Measurements from ENCODE around the gene BARHL2.

The BARHL2 gene

DNA sequence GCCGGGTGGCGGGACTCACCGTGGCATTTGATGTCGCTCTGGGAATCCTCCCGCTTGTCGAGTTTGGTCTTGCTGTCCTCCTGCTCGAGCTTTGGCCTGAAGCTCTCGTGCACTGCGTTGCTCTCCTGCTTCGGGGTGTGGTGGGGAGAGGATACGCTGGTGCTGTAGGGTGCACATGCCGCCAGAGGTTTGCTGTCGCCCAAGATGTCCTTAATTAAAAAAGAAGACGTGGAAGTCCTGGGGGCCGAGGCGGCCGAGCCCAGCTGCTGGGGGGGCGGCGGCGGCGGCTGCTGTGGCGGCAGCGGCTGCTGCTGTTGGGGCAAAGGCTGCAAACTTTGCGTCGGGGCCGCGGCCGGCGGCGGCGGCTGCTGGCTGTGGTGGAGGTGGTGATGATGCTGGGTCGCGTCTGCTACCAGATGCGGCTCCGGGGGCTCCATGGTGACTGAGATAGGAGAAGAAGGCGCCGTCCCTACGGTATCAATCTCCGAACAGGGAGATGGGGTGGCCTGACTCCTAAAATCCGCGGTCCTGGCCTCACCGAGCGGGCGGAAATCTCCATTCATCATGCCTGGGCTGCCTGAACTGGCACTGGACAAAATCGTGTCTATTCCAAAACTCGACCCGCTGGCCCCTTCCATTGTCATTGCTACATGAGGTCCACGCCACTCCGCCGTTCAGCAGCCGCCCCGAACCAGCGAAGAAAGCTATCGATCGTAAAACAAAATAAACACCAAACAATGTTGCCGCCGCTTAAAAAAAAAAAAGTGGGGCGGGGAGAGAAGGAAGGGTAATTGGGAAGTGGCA is at the start of gene BARHL2:
TSS of gene BARHL2 (minus strand) at position 751 of the 804 bp plus-strand sequence. CDS start at position 644, 107 bp downstream.
- in situ Hi-C loops (cut with HindIII; ENCODE audit: low sequenced_read_pairs) = no loop called here
- TF ChIP-seq, protein P1, sequence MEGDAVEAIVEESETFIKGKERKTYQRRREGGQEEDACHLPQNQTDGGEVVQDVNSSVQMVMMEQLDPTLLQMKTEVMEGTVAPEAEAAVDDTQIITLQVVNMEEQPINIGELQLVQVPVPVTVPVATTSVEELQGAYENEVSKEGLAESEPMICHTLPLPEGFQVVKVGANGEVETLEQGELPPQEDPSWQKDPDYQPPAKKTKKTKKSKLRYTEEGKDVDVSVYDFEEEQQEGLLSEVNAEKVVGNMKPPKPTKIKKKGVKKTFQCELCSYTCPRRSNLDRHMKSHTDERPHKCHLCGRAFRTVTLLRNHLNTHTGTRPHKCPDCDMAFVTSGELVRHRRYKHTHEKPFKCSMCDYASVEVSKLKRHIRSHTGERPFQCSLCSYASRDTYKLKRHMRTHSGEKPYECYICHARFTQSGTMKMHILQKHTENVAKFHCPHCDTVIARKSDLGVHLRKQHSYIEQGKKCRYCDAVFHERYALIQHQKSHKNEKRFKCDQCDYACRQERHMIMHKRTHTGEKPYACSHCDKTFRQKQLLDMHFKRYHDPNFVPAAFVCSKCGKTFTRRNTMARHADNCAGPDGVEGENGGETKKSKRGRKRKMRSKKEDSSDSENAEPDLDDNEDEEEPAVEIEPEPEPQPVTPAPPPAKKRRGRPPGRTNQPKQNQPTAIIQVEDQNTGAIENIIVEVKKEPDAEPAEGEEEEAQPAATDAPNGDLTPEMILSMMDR (IDR thresholded peaks at IDR 0.05; ENCODE audit: low read depth, low read length, missing control alignments) = no peak
- no peak for DNase-seq (ENCODE audit: low read depth)
- peak within 1 kb of the TSS; percentile 28 for H3K4me3 ChIP-seq (ENCODE audit: low read depth, low read length)

DNA sequence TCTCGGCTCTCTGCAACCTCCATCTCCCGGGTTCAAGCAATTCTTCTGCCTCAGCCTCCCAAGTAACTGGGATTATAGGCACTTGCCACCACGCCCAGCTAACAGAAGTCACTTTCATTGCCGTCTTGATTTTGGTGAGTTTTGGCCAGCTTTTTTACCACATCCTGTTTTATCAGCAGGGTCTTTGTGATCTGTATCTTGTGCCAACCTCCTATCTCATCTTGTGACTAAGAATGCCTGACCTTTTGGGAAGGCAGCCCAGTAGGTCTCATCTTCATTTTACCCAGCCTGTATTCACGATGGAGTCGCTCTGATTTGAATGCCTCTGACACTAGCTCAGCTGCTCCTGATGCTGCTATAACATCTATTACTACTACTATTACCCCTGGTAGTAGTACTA is 46.8 kb upstream of the BARHL2 start:
- in situ Hi-C loops (cut with HindIII; ENCODE audit: low sequenced_read_pairs) = no loop called here
- TF ChIP-seq, protein P1 (IDR thresholded peaks at IDR 0.05; ENCODE audit: low read depth, low read length, missing control alignments) = no peak
- H3K4me3 ChIP-seq (ENCODE audit: low read depth, low read length) = no peak overlapping the region
- no peak for DNase-seq (ENCODE audit: low read depth)

GRCh38 chr1:90763506-90763905 is 46.4 kb upstream of the BARHL2 start:
- no peak for DNase-seq (ENCODE audit: low read depth)
- H3K4me3 ChIP-seq (ENCODE audit: low read depth, low read length) = no peak overlapping the region
- TF ChIP-seq, protein P1 (IDR thresholded peaks at IDR 0.05; ENCODE audit: low read depth, low read length, missing control alignments) = no peak
- in situ Hi-C loops (cut with HindIII; ENCODE audit: low sequenced_read_pairs) = no loop called here

DNA sequence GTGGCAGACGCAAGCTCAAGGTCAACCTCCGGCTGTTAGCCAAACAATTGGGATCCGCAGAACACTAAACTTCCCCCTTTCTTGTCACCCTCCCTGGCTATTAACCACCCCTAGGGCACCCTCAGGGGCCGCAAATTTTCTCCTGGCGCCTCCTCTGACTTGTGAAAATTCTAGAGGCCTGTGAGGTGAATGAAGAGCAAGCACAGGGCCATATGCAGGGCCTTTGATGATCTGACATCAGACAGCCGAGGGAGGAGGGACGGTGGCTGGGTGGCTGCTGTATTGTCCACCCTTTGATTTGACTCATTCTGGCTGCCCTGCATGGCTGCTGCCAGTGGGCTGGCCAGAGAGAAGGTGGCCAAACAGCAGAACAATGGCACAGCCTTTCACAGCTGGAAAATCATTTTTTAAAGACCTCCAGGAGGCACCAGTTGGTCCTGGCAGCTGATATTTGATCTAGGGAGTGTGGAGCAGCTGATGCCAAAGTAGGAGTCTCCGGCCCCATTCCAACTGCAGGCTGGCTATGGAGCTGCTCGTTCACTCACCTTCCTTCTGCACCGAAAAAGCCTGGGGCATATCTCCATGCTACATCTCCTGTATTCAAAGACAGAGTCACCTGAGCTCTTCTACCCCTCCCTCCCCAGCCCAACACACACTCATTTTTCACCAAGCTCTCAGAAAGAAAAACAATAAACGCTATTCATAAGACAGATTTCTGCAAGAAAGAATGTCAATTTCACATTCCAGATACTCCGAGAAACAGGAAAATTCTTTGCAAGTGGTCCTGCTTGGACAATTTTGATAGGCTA is 44.9 kb upstream of the BARHL2 start:
- DNase-seq (ENCODE audit: low read depth) = no peak
- H3K4me3 ChIP-seq (ENCODE audit: low read depth, low read length) = no peak overlapping the region
- TF ChIP-seq, protein P1 (IDR thresholded peaks at IDR 0.05; ENCODE audit: low read depth, low read length, missing control alignments) = no peak
- in situ Hi-C loops (cut with HindIII; ENCODE audit: low sequenced_read_pairs) = no loop called here

GRCh38 chr1:90761156-90761555 is 44.1 kb upstream of the BARHL2 start:
- TF ChIP-seq, protein P1 (IDR thresholded peaks at IDR 0.05; ENCODE audit: low read depth, low read length, missing control alignments) = no peak
- H3K4me3 ChIP-seq (ENCODE audit: low read depth, low read length) = no peak overlapping the region
- in situ Hi-C loops (cut with HindIII; ENCODE audit: low sequenced_read_pairs) = no loop called here
- DNase-seq (ENCODE audit: low read depth) = no peak

GRCh38 chr1:90753556-90753955 is 36.5 kb upstream of the BARHL2 start:
- in situ Hi-C loops (cut with HindIII; ENCODE audit: low sequenced_read_pairs) = no loop called here
- TF ChIP-seq, protein P1 (IDR thresholded peaks at IDR 0.05; ENCODE audit: low read depth, low read length, missing control alignments) = no peak
- H3K4me3 ChIP-seq (ENCODE audit: low read depth, low read length) = no peak overlapping the region
- no peak for DNase-seq (ENCODE audit: low read depth)

All from astrocyte of the cerebellum (primary cell).